ENCODE measurements around the gene ZC3H11A.

ZC3H11A gene

GRCh38 chr1:203843435-203843834, 48.0 kb downstream of the ZC3H11A start:
- no peak for DNase-seq
